A549 (cell line): ENCODE results near the gene EHD3. TPM values are rescaled to one million over a fixed set of nuclear protein-coding genes. Genes with fewer than 3 reads are reported as not detected.

Experiments
- ATAC-seq, 2 experiments: fragments of 200-7000 bp in 1 of 2; fragments of >200 bp in 1 of 2; cut with Nextera tagmentation in 1 of 2; cut with Tn5 transposase in 1 of 2; 3 replicates each; pipeline versions ENCODE4 v1.8.0 to v1.9.1; 2018 to 2020; ENCODE audit warnings: mild to moderate bottlenecking in 1 of 2, moderate library complexity in 1 of 2
- CTCF ChIA-PET: fragments of 300-600 bp; sonication (Branson Sonifier 250); formaldehyde crosslinking; extraction: SDS; loops from one replicate; lab custom pipeline; 2021; ENCODE audit warnings: antibody characterized with exemption, inconsistent platforms; lab: Yijun Ruan, JAX
- POLR2A ChIA-PET: fragments of 350-600 bp; formaldehyde crosslinking; extraction: SDS; loops from one replicate; lab custom pipeline; 2021; ENCODE audit warnings: antibody characterized with exemption, inconsistent platforms; lab: Yijun Ruan, JAX
- DNase-seq, 2 experiments: peaks; one replicate each; pipeline versions ENCODE4 v3.0.0 to v3.0.0-alpha.2; 2011 to 2016; ENCODE audit warnings: low read depth in 1 of 2, low spot score in 1 of 2
- FAIRE-seq: peaks from 2 replicates; lab custom pipeline; 2011; peaks lifted over from hg19 to GRCh38; lab: Jason Lieb, UNC
- H3K27ac ChIP-seq, 2 experiments: fragments of >200 bp; sonication (Bioruptor Twin); formaldehyde crosslinking; 3 replicates each; pipeline ENCODE4 v1.5.1; 2016 to 2017
- H3K4me1 ChIP-seq: fragments of >200 bp; sonication (Bioruptor Twin); formaldehyde crosslinking; 3 replicates; pipeline ENCODE4 v1.6.1; 2016
- H3K4me2 ChIP-seq: fragments of >200 bp; sonication (Bioruptor Twin); formaldehyde crosslinking; 3 replicates; pipeline ENCODE4 v1.6.1; 2016
- H3K4me3 ChIP-seq: fragments of >200 bp; sonication (Bioruptor Twin); formaldehyde crosslinking; 3 replicates; pipeline ENCODE4 v1.5.1; 2016
- H3K9me3 ChIP-seq: fragments of >200 bp; sonication (Bioruptor Twin); formaldehyde crosslinking; 3 replicates; pipeline ENCODE4 v1.6.1; 2016
- ATOH8 ChIP-seq: fragments of 250-450 bp; sonication (Bioruptor Pico); IDR thresholded peaks from 2 replicates; pipeline ENCODE4 v1.5.0; 2020; ENCODE audit warnings: low read depth, mild to moderate bottlenecking, moderate library complexity
- CEBPB ChIP-seq, 2 experiments: fragments of >200 bp in 1 of 2; sonication (Bioruptor Twin) in 1 of 2; formaldehyde crosslinking in 1 of 2; IDR thresholded peaks; 2 replicates each; pipeline ENCODE4 v1.6.1; 2012 to 2016
- CTCF ChIP-seq: fragments of >200 bp; sonication (Bioruptor Twin); formaldehyde crosslinking; IDR thresholded peaks from 3 replicates; pipeline ENCODE4 v1.5.1; 2016
- ELK1 ChIP-seq: fragments of 150-350 bp; IDR thresholded peaks from 2 replicates; pipeline ENCODE4 v1.6.1; 2014; ENCODE audit warnings: low read depth, mild to moderate bottlenecking, low read length
- EP300 ChIP-seq, 2 experiments: fragments of >200 bp; sonication (Bioruptor Twin); formaldehyde crosslinking; IDR thresholded peaks; 2 replicates in 1 of 2; 3 replicates in 1 of 2; pipeline ENCODE4 v1.6.1; 2016 to 2017
- ESRRA ChIP-seq: fragments of 150-350 bp; IDR thresholded peaks from 2 replicates; pipeline ENCODE4 v1.6.1; 2014; ENCODE audit warnings: mild to moderate bottlenecking, low read length, borderline replicate concordance
- FOSL2 ChIP-seq, 2 experiments: fragments of 450-650 bp in 1 of 2; fragments of >200 bp in 1 of 2; sonication (Bioruptor Twin) in 1 of 2; formaldehyde crosslinking; IDR thresholded peaks; 2 replicates each; pipeline versions ENCODE4 v1.5.0 to v1.6.1; 2016 to 2020; ENCODE audit warnings: mild to moderate bottlenecking in 1 of 2, moderate library complexity in 1 of 2
- FOXS1 ChIP-seq: fragments of 250-450 bp; sonication (Bioruptor Pico); IDR thresholded peaks from 2 replicates; pipeline ENCODE4 v1.5.0; 2020; ENCODE audit warnings: mild to moderate bottlenecking, moderate library complexity
- GATA3 ChIP-seq: IDR thresholded peaks from 2 replicates; pipeline ENCODE4 v1.6.1; 2012; ENCODE audit warnings: borderline replicate concordance
- HMGXB4 ChIP-seq: fragments of 250-450 bp; sonication (Bioruptor Pico); IDR thresholded peaks from 2 replicates; pipeline ENCODE4 v1.5.0; 2021; ENCODE audit warnings: mild to moderate bottlenecking, moderate library complexity, borderline replicate concordance
- HOXB13 ChIP-seq: fragments of 250-450 bp; sonication (Bioruptor Pico); IDR thresholded peaks from 2 replicates; pipeline ENCODE4 v1.5.0; 2020; ENCODE audit warnings: low read depth, mild to moderate bottlenecking, moderate library complexity
- HOXB5 ChIP-seq: fragments of 250-450 bp; sonication (Bioruptor Pico); IDR thresholded peaks from 2 replicates; pipeline ENCODE4 v1.5.0; 2020; ENCODE audit warnings: mild to moderate bottlenecking, moderate library complexity
- JUN ChIP-seq, 2 experiments: fragments of >200 bp; sonication (Bioruptor Twin); formaldehyde crosslinking; IDR thresholded peaks; 2 replicates in 1 of 2; 3 replicates in 1 of 2; pipeline ENCODE4 v1.6.1; 2016 to 2017
- JUNB ChIP-seq: fragments of >200 bp; sonication (Bioruptor Twin); formaldehyde crosslinking; IDR thresholded peaks from 2 replicates; pipeline ENCODE4 v1.6.1; 2016
- NFE2L2 ChIP-seq: fragments of 150-350 bp; conservative IDR thresholded peaks from 2 replicates; pipeline ENCODE4 v1.6.1; 2014; ENCODE audit warnings: low read length
- NR3C1 ChIP-seq: fragments of >200 bp; sonication (Bioruptor Twin); formaldehyde crosslinking; IDR thresholded peaks from 3 replicates; pipeline ENCODE4 v1.6.1; 2017
- PHF8 ChIP-seq: fragments of 200-600 bp; sonication (generic); IDR thresholded peaks from 2 replicates; pipeline ENCODE4 v1.6.1; 2016; ENCODE audit warnings: low read depth, mild to moderate bottlenecking, antibody characterized with exemption, moderate library complexity, borderline replicate concordance
- POLR2A ChIP-seq: IDR thresholded peaks from 2 replicates; pipeline ENCODE4 v1.6.1; 2012; ENCODE audit warnings: mild to moderate bottlenecking, low read length
- RCOR1 ChIP-seq: fragments of 150-350 bp; IDR thresholded peaks from 2 replicates; pipeline ENCODE4 v1.6.1; 2014; ENCODE audit warnings: antibody characterized with exemption, low read length, low read depth
- RFX5 ChIP-seq: fragments of 450-650 bp; IDR thresholded peaks from 2 replicates; pipeline ENCODE4 v1.7.1; 2014; ENCODE audit warnings: antibody characterized with exemption, mild to moderate bottlenecking, moderate library complexity
- RNF2 ChIP-seq: fragments of 200-600 bp; sonication (generic); IDR thresholded peaks from 2 replicates; pipeline ENCODE4 v1.6.1; 2016; ENCODE audit warnings: low read depth, mild to moderate bottlenecking, antibody characterized with exemption, moderate library complexity, borderline replicate concordance
- SREBF2 ChIP-seq: fragments of 450-650 bp; IDR thresholded peaks from 2 replicates; pipeline ENCODE4 v1.6.1; 2014; ENCODE audit warnings: mild to moderate bottlenecking, moderate library complexity
- TP53 ChIP-seq: fragments of 250-450 bp; sonication (Bioruptor Pico); IDR thresholded peaks from 2 replicates; pipeline ENCODE4 v1.5.0; 2021; ENCODE audit warnings: mild to moderate bottlenecking, moderate library complexity
- ZSCAN20 ChIP-seq: fragments of 250-450 bp; sonication (Bioruptor Pico); IDR thresholded peaks from 2 replicates; pipeline ENCODE4 v1.8.0; 2022; ENCODE audit warnings: mild to moderate bottlenecking, moderate library complexity
- WGBS: methylation state at CpG from one replicate; pipeline ENCODE4 v1.1.6; 2017; ENCODE audit errors: missing lambda C conversion rate; 5-methylcytosine and 5-hydroxymethylcytosine counted together
- polyA plus RNA-seq, 4 experiments: library from polyadenylated mRNA; depleted of rRNA in 3 of 4; stranded (reverse); fragments of >200 nt; fragmentation: RNase III in 1 of 4; extraction: RNeasy Plus Mini Kit Qiagen cat#74134 plus additional on column Dnase treatment in 1 of 4; gene quantifications; 2 replicates in 3 of 4; 3 replicates in 1 of 4; pipeline ENCODE4 v1.2.3, GENCODE V29; 2011 to 2017

EHD3 gene
- polyA plus RNA-seq, 2 of the 4 experiments (the other 2 are of a cell fraction) = 8.7 to 10.6 TPM

GRCh38 chr2:31238906-31239592 lies 5.1 kb downstream of the EHD3 start (continued):
- no peak for TF ChIP-seq GATA3
- TF ChIP-seq CEBPB (IDR thresholded peaks at IDR 0.05) = no peak
- TF ChIP-seq TP53 = no peak

GRCh38 chr2:31239593-31240177 lies 5.7 kb downstream of the EHD3 start:
- DNase-seq = no peak
- H3K4me3 ChIP-seq = no peak overlapping the region
- CTCF ChIA-PET = interaction anchor here (1.4 kb wide), 1 partner anchor 11 kb away, joined by 3 read pairs; no protein-coding TSS in a partner anchor
- no peaks in the 10 kb centered on the region for H3K9me3 ChIP-seq
- ATAC-seq = no peak
- WGBS = 86% methylated on average over 22 of the region's 22 CpGs
- H3K4me2 ChIP-seq = no peak overlapping the region
- peaks cover 6% of the 10 kb centered on the region; the same call in 1 of the 3 replicates for H3K4me1 ChIP-seq
- H3K27ac ChIP-seq = no peak overlapping the region
- FAIRE-seq = no peak
- TF ChIP-seq HOXB5 (CRISPR knock-in tag) (no peak), HMGXB4 (CRISPR knock-in tag) (no peak), POLR2A (no peak), EP300 (IDR thresholded peaks at IDR 0.05) (no peak), FOSL2 (IDR thresholded peaks at IDR 0.05) (no peak), FOSL2 (CRISPR knock-in tag; IDR thresholded peaks at IDR 0.05) (no peak), ELK1 (no peak), NFE2L2 (no peak)
- POLR2A ChIA-PET = no interaction called here

- Histone ChIP-seq H3K9me3 (no peaks in the 10 kb centered on the region), H3K4me1 (no peaks in the 10 kb centered on the region; the same call in 2 of the 3 replicates), H3K4me3 (no peak overlapping the region), H3K27ac (no peak overlapping the region), H3K4me2 (no peak overlapping the region)
- DNase-seq (no peak), ATAC-seq (no peak), FAIRE-seq (no peak)
- CTCF ChIA-PET = no interaction called here
- POLR2A ChIA-PET = no interaction called here
- WGBS = 71% methylated on average over 11 of the region's 11 CpGs
- TF ChIP-seq HOXB13 (CRISPR knock-in tag) (no peak), CTCF (no peak), SREBF2 (no peak), ATOH8 (CRISPR knock-in tag) (no peak), RFX5 (no peak), JUN (IDR thresholded peaks at IDR 0.05) (no peak), FOXS1 (CRISPR knock-in tag) (no peak), TP53 (no peak), ZSCAN20 (CRISPR knock-in tag) (no peak), GATA3 (no peak), RCOR1 (no peak), HOXB5 (CRISPR knock-in tag) (no peak), RNF2 (no peak), PHF8 (no peak), ESRRA (no peak), JUNB (no peak), NFE2L2 (no peak), NR3C1 (no peak)
These were observed 6.7 kb downstream of the EHD3 start for GRCh38 chr2:31240381-31241365.
